Small intestine (tissue), 7 donors: Measurements from ENCODE around the gene CIBAR2. TPM values are rescaled to one million over a fixed set of nuclear protein-coding genes. Genes with fewer than 3 reads are reported as not detected.
A peak's percentile ranks its signal among the peaks of the same experiment; 100 is the strongest.

Experiments
- DNase-seq, 2 donors: peaks; one replicate each; pipeline versions ENCODE4 v3.0.0 to v3.0.0-alpha.2; 2013
- FAIRE-seq: peaks from 2 replicates; lab custom pipeline; 2012; peaks lifted over from hg19 to GRCh38; lab: Jason Lieb, UNC
- H3K27ac ChIP-seq, 3 donors: one replicate each; pipeline ENCODE4 v1.5.1; 2013; ENCODE audit warnings: low read length in 2 of 3, mild to moderate bottlenecking in 2 of 3, control low read depth in 1 of 3, inconsistent platforms in 1 of 3, low read depth in 1 of 3, moderate library complexity in 1 of 3
- H3K27me3 ChIP-seq, 3 donors: one replicate each; pipeline ENCODE4 v1.6.1; 2013; ENCODE audit warnings: low read length in 3 of 3, inconsistent platforms in 1 of 3; ENCODE audit not compliant: control insufficient read depth in 3 of 3, insufficient read depth in 3 of 3
- H3K36me3 ChIP-seq, 3 donors: one replicate each; pipeline ENCODE4 v1.6.1; 2013; ENCODE audit warnings: low read length in 3 of 3, inconsistent platforms in 1 of 3, low read depth in 1 of 3, mild to moderate bottlenecking in 1 of 3, moderate library complexity in 1 of 3; ENCODE audit not compliant: control insufficient read depth in 3 of 3, insufficient read depth in 2 of 3
- H3K4me1 ChIP-seq, 3 donors: one replicate each; pipeline ENCODE4 v1.6.1; 2013; ENCODE audit warnings: low read length in 2 of 3, inconsistent platforms in 1 of 3, low read depth in 1 of 3, mild to moderate bottlenecking in 1 of 3, moderate library complexity in 1 of 3; ENCODE audit not compliant: control insufficient read depth in 3 of 3, insufficient read depth in 2 of 3
- H3K4me3 ChIP-seq, 3 donors: one replicate each; pipeline ENCODE4 v1.5.1; 2013; ENCODE audit warnings: low read length in 3 of 3, control low read depth in 1 of 3, inconsistent platforms in 1 of 3, low read depth in 1 of 3, mild to moderate bottlenecking in 1 of 3, moderate library complexity in 1 of 3
- H3K9me3 ChIP-seq, 2 donors: one replicate each; pipeline ENCODE4 v1.6.1; 2013; ENCODE audit warnings: low read depth in 1 of 2, low read length in 1 of 2; ENCODE audit not compliant: control insufficient read depth in 2 of 2, insufficient read depth in 1 of 2
- WGBS, 3 donors: extraction: QIAGEN DNeasy Blood & Tissue Kit; methylation state at CpG; one replicate each; pipeline ENCODE4 v1.1.7; 2013; 5-methylcytosine and 5-hydroxymethylcytosine counted together
- polyA plus RNA-seq, 4 donors: library from polyadenylated mRNA; stranded (reverse) in 3 of 4; unstranded in 1 of 4; fragments of 200-250 nt in 3 of 4; fragments of 120-200 nt in 1 of 4; gene quantifications; one replicate each; pipeline versions ENCODE4 v1.2.1 to v1.2.3, GENCODE V29; 2013
- donor health status: healthy with polysubstance abuse.
- donor health status: control.
- donor health status: control.
- donor health status: Bipolar disorder and iron deficiency.
- donor health status: healthy.

CIBAR2 gene
- polyA plus RNA-seq, 4 donors: 0.04 to 3.0 (median 0.19) TPM; not detected in 1

- no peaks in the 10 kb centered on the region for H3K9me3 ChIP-seq
- H3K27me3 ChIP-seq: no peaks in the 10 kb centered on the region
- WGBS, 3 donors: 57 to 77% (median 70%) methylated on average over 9 of the region's 9 CpGs
- no peak overlapping the region for H3K4me3 ChIP-seq
- peak in 1 of 2 donors; percentile 70 for DNase-seq
- FAIRE-seq: no peak
- H3K27ac ChIP-seq: no peak overlapping the region
- peaks cover 0 to 8% (median 0%) of the 10 kb centered on the region in 3 donors for H3K4me1 ChIP-seq
- H3K36me3 ChIP-seq: no peaks in the 10 kb centered on the region
Measured at GRCh38 chr16:85128079-85128837, 16.0 kb upstream of the CIBAR2 start.

- Histone ChIP-seq H3K4me1 (peaks cover 0 to 8% (median 0%) of the 10 kb centered on the region in 3 donors), H3K36me3 (no peaks in the 10 kb centered on the region), H3K9me3 (no peaks in the 10 kb centered on the region), H3K4me3 (no peak overlapping the region), H3K27me3 (no peaks in the 10 kb centered on the region), H3K27ac (no peak overlapping the region)
- 77 to 89% (median 88%) methylated on average over 3 of the region's 3 CpGs for WGBS, 3 donors
- FAIRE-seq: no peak
- no peak for DNase-seq
Measured at GRCh38 chr16:85127379-85127723, 15.1 kb upstream of the CIBAR2 start.

DNA sequence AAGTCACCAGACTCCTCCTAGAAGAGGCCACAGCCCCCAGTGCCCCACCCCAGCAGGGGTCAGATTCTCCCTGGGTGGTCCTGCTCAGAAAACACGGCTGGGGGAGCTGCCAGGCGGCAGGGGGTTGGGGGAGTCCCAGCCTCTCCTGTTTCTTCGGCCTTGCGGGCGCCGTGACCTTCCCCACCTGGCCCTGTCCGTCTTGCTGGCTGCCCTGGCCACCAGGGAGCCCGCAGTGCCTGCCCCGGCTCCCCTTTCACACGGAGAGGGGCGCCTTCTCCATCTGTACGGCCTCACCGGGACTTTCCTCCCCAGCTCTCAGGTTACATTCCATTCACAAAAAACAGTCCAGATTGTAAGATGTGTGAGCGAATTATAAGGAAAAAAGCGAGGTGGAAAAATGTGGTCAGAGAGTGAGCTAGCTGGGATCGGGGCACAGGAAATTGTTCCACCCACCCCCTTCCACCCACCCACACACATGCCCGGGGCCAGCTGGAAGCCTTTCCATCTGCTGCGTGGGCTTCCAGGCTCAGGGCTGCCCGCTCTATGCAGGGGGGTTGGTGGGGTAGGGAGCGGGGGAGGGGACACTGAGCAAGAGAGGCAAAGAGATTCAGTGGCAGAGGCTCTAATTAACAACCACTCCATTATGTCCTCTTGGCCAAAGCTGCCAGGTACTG is 14.6 kb upstream of the CIBAR2 start:
- H3K27me3 ChIP-seq: no peaks in the 10 kb centered on the region
- H3K27ac ChIP-seq: no peak overlapping the region
- 36 to 42% (median 38%) methylated on average over 20 of the region's 20 CpGs for WGBS, 3 donors
- peak in 1 of 2 donors; percentile 31 for DNase-seq
- no peak for FAIRE-seq
- H3K9me3 ChIP-seq: no peaks in the 10 kb centered on the region
- H3K4me1 ChIP-seq: peaks cover 0 to 8% (median 0%) of the 10 kb centered on the region in 3 donors
- H3K4me3 ChIP-seq: no peak overlapping the region
- no peaks in the 10 kb centered on the region for H3K36me3 ChIP-seq

GRCh38 chr16:85126394-85126704 is 14.1 kb upstream of the CIBAR2 start:
- FAIRE-seq: no peak
- Histone ChIP-seq H3K27me3 (no peaks in the 10 kb centered on the region), H3K27ac (no peak overlapping the region), H3K9me3 (no peaks in the 10 kb centered on the region), H3K4me3 (no peak overlapping the region), H3K36me3 (no peaks in the 10 kb centered on the region), H3K4me1 (peaks cover 0 to 8% (median 0%) of the 10 kb centered on the region in 3 donors)
- WGBS, 3 donors: 34 to 63% (median 45%) methylated on average over 12 of the region's 12 CpGs
- DNase-seq: no peak

DNA sequence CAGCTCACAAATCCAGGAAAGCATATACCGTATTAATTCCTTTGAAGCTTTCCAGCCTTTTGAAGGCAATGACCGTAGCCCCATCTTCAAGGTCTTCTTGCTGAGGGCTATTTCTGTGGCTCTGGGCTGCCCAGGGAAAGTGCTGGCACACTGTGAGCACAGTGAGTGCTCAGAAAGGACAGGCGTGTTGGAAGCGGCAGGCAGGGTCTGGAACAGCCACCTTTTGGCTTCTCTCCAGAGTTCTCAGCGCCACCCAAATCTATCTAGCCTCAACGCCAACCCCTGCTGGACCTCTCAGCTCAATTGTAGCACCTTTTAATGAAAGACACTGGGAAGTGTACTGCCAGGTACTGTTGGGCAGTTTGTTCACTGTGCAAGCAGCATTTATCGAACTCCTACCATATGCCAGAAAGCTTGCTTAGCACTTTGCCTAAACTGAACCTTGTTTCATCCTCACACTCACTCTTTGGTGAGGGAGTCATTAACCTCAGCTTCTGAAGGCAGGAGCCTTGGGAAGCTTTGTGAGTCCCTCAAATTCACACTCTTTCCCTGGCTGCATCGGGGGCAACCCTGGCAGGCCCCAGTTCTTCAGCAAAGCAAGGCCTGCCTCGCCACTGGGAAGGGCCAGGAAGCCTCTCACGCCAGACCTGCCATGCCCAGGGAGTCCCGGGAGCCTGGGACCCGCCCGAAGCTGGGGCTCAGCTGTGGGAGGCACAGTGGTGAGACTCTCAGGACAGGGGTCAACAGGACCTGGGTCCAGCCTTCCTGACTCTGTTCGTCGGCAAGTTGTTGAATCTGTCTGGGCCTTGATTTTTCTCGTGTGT is 13.5 kb upstream of the CIBAR2 start:
- no peak for DNase-seq
- Histone ChIP-seq H3K27ac (no peak overlapping the region), H3K36me3 (no peaks in the 10 kb centered on the region), H3K27me3 (no peaks in the 10 kb centered on the region), H3K9me3 (no peaks in the 10 kb centered on the region), H3K4me3 (no peak overlapping the region), H3K4me1 (peaks cover 0 to 8% (median 0%) of the 10 kb centered on the region in 3 donors)
- FAIRE-seq: no peak
- 59 to 80% (median 75%) methylated on average over 16 of the region's 16 CpGs for WGBS, 3 donors

GRCh38 chr16:85124636-85125346 is 12.5 kb upstream of the CIBAR2 start:
- H3K9me3 ChIP-seq: no peaks in the 10 kb centered on the region
- peak overlapping the region in 1 of 3 donors; percentile 15 for H3K27ac ChIP-seq
- FAIRE-seq (no peak), DNase-seq (no peak)
- H3K4me1 ChIP-seq: peaks cover 0 to 8% (median 0%) of the 10 kb centered on the region in 3 donors
- no peaks in the 10 kb centered on the region for H3K27me3 ChIP-seq
- H3K4me3 ChIP-seq: no peak overlapping the region
- WGBS, 3 donors: 82 to 88% (median 86%) methylated on average over 11 of the region's 11 CpGs
- H3K36me3 ChIP-seq: no peaks in the 10 kb centered on the region

DNA sequence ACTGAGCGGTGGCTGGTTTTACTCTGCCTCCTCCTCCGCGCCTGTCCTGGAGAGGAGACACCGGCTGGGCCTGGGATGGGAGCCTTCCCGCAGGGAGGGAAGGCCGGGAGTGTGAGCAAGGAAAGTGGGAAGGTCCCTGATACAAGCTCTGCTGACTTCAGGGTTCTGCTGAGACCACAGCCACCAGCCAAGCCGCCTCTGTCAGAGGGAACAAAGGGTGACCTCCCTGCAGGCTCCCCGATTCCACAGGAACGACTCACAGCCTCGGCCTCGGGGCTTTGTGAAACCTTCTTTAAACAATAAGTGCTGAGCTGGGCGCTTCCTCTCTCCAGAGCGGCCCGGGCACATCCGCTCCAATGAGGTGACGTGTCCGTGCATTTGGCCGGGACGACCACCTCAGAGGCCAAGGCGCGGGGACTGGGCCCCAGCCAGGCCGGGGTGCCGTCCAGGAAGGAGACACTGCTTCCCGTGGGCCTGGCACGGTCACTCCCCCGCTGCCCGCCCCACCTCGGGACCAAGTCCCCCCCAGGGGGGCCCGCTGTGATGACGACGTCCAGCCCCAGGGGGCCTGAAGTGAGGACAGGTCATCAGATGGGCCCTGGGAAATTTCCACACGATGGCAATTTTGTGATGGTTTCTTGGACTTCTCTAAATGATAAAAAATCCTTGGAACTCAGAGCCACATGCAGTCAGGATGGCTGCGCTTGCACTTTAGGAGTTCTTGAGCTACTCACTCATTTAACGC is 11.8 kb upstream of the CIBAR2 start:
- Histone ChIP-seq H3K36me3 (no peaks in the 10 kb centered on the region), H3K4me1 (peaks cover 0 to 8% (median 0%) of the 10 kb centered on the region in 3 donors), H3K27ac (peak overlapping the region in 1 of 3 donors; percentile 40), H3K4me3 (no peak overlapping the region), H3K27me3 (no peaks in the 10 kb centered on the region), H3K9me3 (no peaks in the 10 kb centered on the region)
- 75 to 86% (median 78%) methylated on average over 34 of the region's 34 CpGs for WGBS, 3 donors
- no peak for FAIRE-seq
- DNase-seq: no peak
